Activated naive CD4-positive, alpha-beta T cell treated with anti-CD3 and anti-CD28 coated beads, Interleukin-2, amount 50 U/mL, for 72 hours (primary cell): ENCODE results near the gene ACVR1B. TPM values are rescaled to one million over a fixed set of nuclear protein-coding genes. Genes with fewer than 3 reads are reported as not detected.
"Not testable (repeated sequence)": the region's sequence is repeated elsewhere in the genome, so short reads cannot be mapped to it uniquely, and the experiment has no call there.

Source experiments
- ATAC-seq, 2 donors: fragments of 150-1000 bp; cut with Tn5 transposase; 2 replicates each; pipeline ENCODE4 v1.10.0; 2021; ENCODE audit warnings: mild to moderate bottlenecking in 2 of 2, moderate library complexity in 2 of 2
- DNase-seq, 2 donors: peaks; one replicate each; pipeline ENCODE4 v3.0.0; 2021 to 2022; ENCODE audit warnings: low spot score in 2 of 2
- H3K27ac Mint-ChIP-seq, 2 donors: one replicate each; pipeline ENCODE4 v1.8.0; 2022; ENCODE audit warnings: mild to moderate bottlenecking in 2 of 2, mixed read lengths in 2 of 2
- H3K36me3 Mint-ChIP-seq, 2 donors: one replicate each; pipeline ENCODE4 v1.8.0; 2022; ENCODE audit warnings: mixed read lengths in 2 of 2
- H3K9me3 Mint-ChIP-seq, 2 donors: one replicate each; pipeline ENCODE4 v1.8.0; 2022; ENCODE audit warnings: mixed read lengths in 2 of 2
- total RNA-seq, 2 donors: library from RNA; stranded (reverse); gene quantifications; one replicate each; pipeline ENCODE4 v1.2.3, GENCODE V29; 2022

Gene ACVR1B
- total RNA-seq, 2 donors from 2014 or later, result 5.2 to 9.0 TPM

DNA sequence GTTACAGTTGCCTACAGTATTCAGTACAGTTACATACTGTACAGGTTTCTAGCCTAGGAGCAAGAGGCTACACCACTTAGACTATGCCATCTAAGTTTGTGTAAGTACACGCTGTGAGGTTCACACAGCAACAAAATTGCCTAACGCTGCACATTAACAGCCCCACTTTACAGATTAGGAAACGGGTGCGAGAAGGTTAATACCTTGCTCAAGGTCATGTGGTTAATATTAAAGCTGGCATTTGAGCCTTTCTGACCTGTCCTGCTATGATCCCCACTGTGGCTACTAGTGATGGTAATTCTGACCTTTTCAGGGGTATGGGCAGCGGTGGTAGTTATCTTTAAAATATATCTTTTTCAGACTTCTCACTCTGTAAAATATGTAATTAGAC, 20.9 kb downstream of the ACVR1B start:
- ATAC-seq (no peak), DNase-seq (no peak)
- Mint-ChIP-seq H3K36me3 (peaks cover 16 to 19% of the 10 kb centered on the region in 2 donors), H3K27ac (peak overlapping the region in 1 of 2 donors; percentile 3), H3K9me3 (no peaks in the 10 kb centered on the region)

- peak; percentile 32 to 76 for ATAC-seq
- peak overlapping the region in 1 of 2 donors; percentile 3 for H3K27ac Mint-ChIP-seq
- H3K9me3 Mint-ChIP-seq, result no peaks in the 10 kb centered on the region
- peak; percentile 20 to 75 for DNase-seq
- H3K36me3 Mint-ChIP-seq, result peaks cover 16 to 19% of the 10 kb centered on the region in 2 donors
Measured at GRCh38 chr12:51972849-51973273, 21.4 kb downstream of the ACVR1B start.

DNA sequence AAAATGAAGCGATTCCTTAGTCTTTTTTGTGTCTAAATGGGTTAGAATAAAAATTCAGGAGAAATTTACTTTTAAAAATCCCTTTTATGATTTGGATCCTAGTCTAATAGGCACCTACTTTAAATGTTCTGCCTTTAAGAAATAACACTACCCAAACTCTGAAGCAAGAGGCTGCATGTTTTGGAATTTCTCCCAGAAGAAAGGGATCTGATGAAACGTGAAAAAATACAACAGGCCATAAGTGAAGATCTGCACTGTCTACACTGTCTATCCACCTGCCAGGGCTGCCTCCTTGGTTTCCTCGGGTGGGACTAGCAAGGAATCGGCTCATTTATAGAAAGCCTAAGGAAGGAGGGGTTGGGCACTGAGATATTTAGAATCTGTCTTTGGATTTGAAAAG, 22.1 kb downstream of the ACVR1B start:
- no peak for ATAC-seq
- Mint-ChIP-seq H3K36me3 (peaks cover 16 to 19% of the 10 kb centered on the region in 2 donors), H3K9me3 (no peaks in the 10 kb centered on the region), H3K27ac (no peak overlapping the region)
- no peak for DNase-seq

- DNase-seq, result no peak
- no peak for ATAC-seq
- Mint-ChIP-seq H3K9me3 (no peaks in the 10 kb centered on the region), H3K36me3 (peaks cover 16 to 19% of the 10 kb centered on the region in 2 donors), H3K27ac (no peak overlapping the region)
Measured at GRCh38 chr12:51974646-51975045, 23.1 kb downstream of the ACVR1B start.

DNA sequence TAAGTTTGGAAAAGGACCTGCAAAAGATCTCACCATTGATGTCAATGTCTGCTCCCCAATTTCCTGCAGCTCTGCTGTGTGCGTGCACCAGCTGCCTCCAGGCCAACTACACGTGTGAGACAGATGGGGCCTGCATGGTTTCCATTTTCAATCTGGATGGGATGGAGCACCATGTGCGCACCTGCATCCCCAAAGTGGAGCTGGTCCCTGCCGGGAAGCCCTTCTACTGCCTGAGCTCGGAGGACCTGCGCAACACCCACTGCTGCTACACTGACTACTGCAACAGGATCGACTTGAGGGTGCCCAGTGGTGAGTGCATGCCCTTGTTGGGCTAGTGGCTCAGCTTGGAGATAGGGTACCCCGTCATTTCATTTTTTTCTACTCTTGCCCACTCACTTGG, 23.7 kb downstream of the ACVR1B start:
- DNase-seq (no peak), ATAC-seq (no peak)
- H3K27ac Mint-ChIP-seq, result no peak overlapping the region
- peaks cover 16 to 19% of the 10 kb centered on the region in 2 donors for H3K36me3 Mint-ChIP-seq
- H3K9me3 Mint-ChIP-seq, result no peaks in the 10 kb centered on the region

- Mint-ChIP-seq H3K9me3 (no peaks in the 10 kb centered on the region), H3K36me3 (peaks cover 16 to 19% of the 10 kb centered on the region in 2 donors), H3K27ac (no peak overlapping the region)
- ATAC-seq (no peak), DNase-seq (no peak)
Measured at GRCh38 chr12:51976376-51977160, 25.1 kb downstream of the ACVR1B start.

DNA sequence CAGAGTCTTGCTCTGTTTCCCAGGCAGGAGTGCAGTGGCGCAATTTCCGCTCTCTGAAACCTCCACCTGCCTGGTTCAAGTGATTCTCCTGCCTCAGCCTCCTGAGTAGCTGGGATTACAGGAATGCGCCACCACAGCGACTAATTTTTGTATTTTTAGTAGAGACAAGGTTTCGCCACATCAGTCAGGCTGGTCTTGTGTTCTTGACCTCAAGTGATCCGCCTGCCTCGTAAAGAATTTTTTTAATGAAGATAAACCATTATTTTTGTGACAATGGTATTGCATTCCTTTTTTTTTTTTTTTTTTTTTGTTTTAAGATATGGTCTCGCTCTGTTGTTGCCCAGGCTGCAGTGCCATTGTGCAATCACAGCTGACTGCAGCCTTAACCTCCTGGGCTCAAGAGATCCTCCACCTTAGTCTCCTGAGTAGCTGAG, 25.8 kb downstream of the ACVR1B start:
- DNase-seq (no peak), ATAC-seq (no peak)
- H3K27ac Mint-ChIP-seq, result no peak overlapping the region
- no peaks in the 10 kb centered on the region for H3K9me3 Mint-ChIP-seq
- peaks cover 16 to 19% of the 10 kb centered on the region in 2 donors for H3K36me3 Mint-ChIP-seq

GRCh38 chr12:51979306-51979705, 27.8 kb downstream of the ACVR1B start:
- H3K27ac Mint-ChIP-seq, ATAC-seq, H3K9me3 Mint-ChIP-seq, DNase-seq: not testable (repeated sequence)
- H3K36me3 Mint-ChIP-seq, result peaks cover 16 to 19% of the 10 kb centered on the region in 2 donors

- Mint-ChIP-seq H3K27ac (no peak overlapping the region), H3K36me3 (peaks cover 14 to 16% of the 10 kb centered on the region in 2 donors), H3K9me3 (no peaks in the 10 kb centered on the region)
- DNase-seq, result peak in 1 of 2 donors; percentile 57
- ATAC-seq, result peak; percentile 92
Measured at GRCh38 chr12:51980051-51980808, 28.7 kb downstream of the ACVR1B start.

GRCh38 chr12:51980809-51981127, 29.3 kb downstream of the ACVR1B start:
- DNase-seq, result no peak
- Mint-ChIP-seq H3K36me3 (peaks cover 8 to 11% of the 10 kb centered on the region in 2 donors), H3K27ac (no peak overlapping the region), H3K9me3 (no peaks in the 10 kb centered on the region)
- ATAC-seq, result no peak

- no peak overlapping the region for H3K27ac Mint-ChIP-seq
- ATAC-seq (no peak), DNase-seq (no peak)
- no peaks in the 10 kb centered on the region for H3K36me3 Mint-ChIP-seq
- no peaks in the 10 kb centered on the region for H3K9me3 Mint-ChIP-seq
Measured at GRCh38 chr12:51984657-51985056, 33.2 kb downstream of the ACVR1B start.

DNA sequence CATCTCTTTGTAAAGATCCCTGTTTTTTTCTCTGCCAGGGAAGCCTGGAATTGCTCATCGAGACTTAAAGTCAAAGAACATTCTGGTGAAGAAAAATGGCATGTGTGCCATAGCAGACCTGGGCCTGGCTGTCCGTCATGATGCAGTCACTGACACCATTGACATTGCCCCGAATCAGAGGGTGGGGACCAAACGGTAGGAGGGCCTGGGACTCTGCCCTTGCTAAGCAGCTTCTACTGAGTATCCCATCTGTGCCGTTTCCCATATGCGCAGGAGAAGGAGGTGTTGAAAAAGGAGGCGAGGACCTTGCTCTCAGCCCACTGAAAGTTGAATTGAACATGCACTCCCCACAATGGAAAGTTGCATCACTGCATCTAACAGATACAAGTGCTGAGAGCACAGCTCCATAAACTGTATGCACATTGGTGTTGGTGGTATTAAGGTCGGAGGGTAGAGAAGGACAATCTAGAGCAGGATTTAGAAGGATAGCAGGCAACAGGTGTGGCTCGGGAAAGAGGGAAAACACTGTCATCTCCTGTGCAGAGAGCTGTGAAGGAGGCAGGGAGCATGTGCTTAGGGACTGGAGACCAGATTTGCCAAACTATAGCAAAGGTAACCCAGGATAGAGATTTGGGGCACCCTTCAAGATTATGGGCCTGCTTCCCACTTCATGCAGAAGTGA, 33.8 kb downstream of the ACVR1B start:
- no peaks in the 10 kb centered on the region for H3K9me3 Mint-ChIP-seq
- H3K27ac Mint-ChIP-seq, result no peak overlapping the region
- H3K36me3 Mint-ChIP-seq, result no peaks in the 10 kb centered on the region
- DNase-seq (no peak), ATAC-seq (no peak)

DNA sequence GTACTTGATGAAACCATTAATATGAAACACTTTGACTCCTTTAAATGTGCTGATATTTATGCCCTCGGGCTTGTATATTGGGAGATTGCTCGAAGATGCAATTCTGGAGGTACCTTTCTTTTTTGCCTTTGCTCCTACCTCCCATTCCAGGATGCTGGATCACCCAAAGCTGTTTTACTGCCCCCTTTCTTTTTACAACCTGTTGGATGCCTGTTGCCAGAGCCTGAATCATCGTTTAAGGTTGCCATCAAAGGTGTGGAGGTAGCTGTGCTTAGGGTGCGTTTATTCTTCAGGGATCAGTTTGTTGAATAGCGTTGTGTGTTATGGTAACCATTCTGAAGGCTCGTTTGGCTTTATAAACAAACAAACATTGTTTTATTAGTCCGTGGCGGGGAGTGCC, 35.3 kb downstream of the ACVR1B start:
- ATAC-seq (no peak), DNase-seq (no peak)
- H3K36me3 Mint-ChIP-seq, result no peaks in the 10 kb centered on the region
- no peak overlapping the region for H3K27ac Mint-ChIP-seq
- no peaks in the 10 kb centered on the region for H3K9me3 Mint-ChIP-seq

DNA sequence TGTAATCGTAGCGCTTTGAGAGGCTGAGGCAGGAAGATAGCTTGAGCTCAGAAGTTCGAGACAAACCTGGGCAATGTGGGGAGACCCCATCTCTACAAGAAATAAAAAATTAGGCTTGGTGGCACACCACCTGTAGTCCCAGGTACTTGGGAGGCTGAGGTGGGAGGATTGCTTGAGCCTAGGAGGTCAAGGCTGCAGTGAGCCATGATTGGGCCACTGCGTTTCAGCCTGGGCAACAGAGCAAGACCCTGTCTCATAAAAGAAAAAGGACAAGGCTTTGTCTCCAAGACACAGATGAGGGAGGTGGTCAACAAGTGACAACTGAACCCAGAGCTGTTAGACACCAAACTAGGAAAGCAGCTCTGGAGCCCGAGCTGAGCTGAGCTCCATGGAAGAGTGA, 40.7 kb downstream of the ACVR1B start:
- H3K36me3 Mint-ChIP-seq, result no peaks in the 10 kb centered on the region
- DNase-seq (no peak), ATAC-seq (no peak)
- peak overlapping the region in 1 of 2 donors; percentile 35 for H3K27ac Mint-ChIP-seq
- H3K9me3 Mint-ChIP-seq, result no peaks in the 10 kb centered on the region

- Mint-ChIP-seq H3K36me3 (no peaks in the 10 kb centered on the region), H3K9me3 (no peaks in the 10 kb centered on the region), H3K27ac (no peak overlapping the region)
- DNase-seq (no peak), ATAC-seq (no peak)
Measured at GRCh38 chr12:51994539-51994820, 43.0 kb downstream of the ACVR1B start.

GRCh38 chr12:51994959-51995358, 43.5 kb downstream of the ACVR1B start:
- DNase-seq, result no peak
- no peak for ATAC-seq
- Mint-ChIP-seq H3K27ac (no peak overlapping the region), H3K9me3 (no peaks in the 10 kb centered on the region), H3K36me3 (no peaks in the 10 kb centered on the region)

DNA sequence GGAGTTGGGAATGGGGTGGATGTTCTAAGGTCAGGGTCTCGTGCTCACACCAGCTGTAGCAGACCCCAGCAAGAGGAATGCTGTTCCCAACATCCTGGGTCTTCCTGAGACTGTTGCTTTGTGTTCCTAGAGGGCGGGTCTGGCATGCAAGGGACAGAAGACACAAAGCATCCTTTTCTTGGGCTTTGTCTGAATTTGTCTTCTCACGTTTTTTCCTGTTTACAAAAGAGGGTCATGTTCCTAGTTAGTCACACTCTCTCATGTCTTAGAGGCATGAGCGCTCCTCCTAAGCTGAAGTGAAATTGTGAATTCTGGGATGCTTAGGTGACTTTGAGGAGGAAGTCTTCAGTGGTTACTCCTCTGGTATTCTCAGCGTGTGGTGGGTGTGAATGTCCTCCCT, 45.6 kb downstream of the ACVR1B start:
- no peak for ATAC-seq
- Mint-ChIP-seq H3K27ac (no peak overlapping the region), H3K36me3 (no peaks in the 10 kb centered on the region), H3K9me3 (no peaks in the 10 kb centered on the region)
- DNase-seq, result no peak
